ENCODE measurements around the gene SESN3.
"Not testable (repeated sequence)": the region's sequence is repeated elsewhere in the genome, so short reads cannot be mapped to it uniquely, and the experiment has no call there.

SESN3 gene

GRCh38 chr11:95248666-95249467 lies 17.9 kb upstream of the SESN3 start:
- no peak for DNase-seq (ENCODE audit: low read depth in 2 of 2)

GRCh38 chr11:95247883-95248282 lies 16.9 kb upstream of the SESN3 start:
- DNase-seq (ENCODE audit: low read depth in 2 of 2), result no peak

- DNase-seq (ENCODE audit: low read depth in 2 of 2), result no peak
Observed at GRCh38 chr11:95247127-95247684, 16.2 kb upstream of the SESN3 start.

GRCh38 chr11:95245581-95245980 lies 14.6 kb upstream of the SESN3 start:
- DNase-seq (ENCODE audit: low read depth in 2 of 2), result no peak

- DNase-seq (ENCODE audit: low read depth in 2 of 2), result no peak
Observed at GRCh38 chr11:95245038-95245437, 14.0 kb upstream of the SESN3 start.

- no peak for DNase-seq (ENCODE audit: low read depth in 2 of 2)
Observed at GRCh38 chr11:95243673-95244072, 12.7 kb upstream of the SESN3 start.

GRCh38 chr11:95242845-95243605 lies 12.0 kb upstream of the SESN3 start:
- no peak for DNase-seq (ENCODE audit: low read depth in 2 of 2)

GRCh38 chr11:95242091-95242844 lies 11.3 kb upstream of the SESN3 start:
- no peak for DNase-seq (ENCODE audit: low read depth in 2 of 2)

- no peak for DNase-seq (ENCODE audit: low read depth in 2 of 2)
Observed at GRCh38 chr11:95241681-95242081, 10.7 kb upstream of the SESN3 start.

GRCh38 chr11:95239871-95240649 lies 9.1 kb upstream of the SESN3 start:
- DNase-seq (ENCODE audit: low read depth in 2 of 2), result no peak

GRCh38 chr11:95232666-95233065 lies 1.7 kb upstream of the SESN3 start:
- no peak for DNase-seq (ENCODE audit: low read depth in 2 of 2)

GRCh38 chr11:95231881-95232605 lies 1.0 kb upstream of the SESN3 start:
- peak in 1 of 2 donors; percentile 35 for DNase-seq (ENCODE audit: low read depth in 2 of 2)

GRCh38 chr11:95230810-95231126 lies 234 bp downstream of the SESN3 start:
- DNase-seq (ENCODE audit: low read depth in 2 of 2), result no peak

GRCh38 chr11:95229993-95230809 lies 801 bp downstream of the SESN3 start:
- no peak for DNase-seq (ENCODE audit: low read depth in 2 of 2)

- no peak for DNase-seq (ENCODE audit: low read depth in 2 of 2)
Observed at GRCh38 chr11:95229199-95229992, 1.6 kb downstream of the SESN3 start.

GRCh38 chr11:95228081-95228749 lies 2.8 kb downstream of the SESN3 start:
- no peak for DNase-seq (ENCODE audit: low read depth in 2 of 2)

GRCh38 chr11:95227060-95227459 lies 3.9 kb downstream of the SESN3 start:
- not testable (repeated sequence) for DNase-seq (ENCODE audit: low read depth in 2 of 2)

GRCh38 chr11:95222817-95223216 lies 8.2 kb downstream of the SESN3 start:
- no peak for DNase-seq (ENCODE audit: low read depth in 2 of 2)
